Fibroblast of pulmonary artery (primary cell): ENCODE data around the gene PRB3.

Experiments
- DNase-seq: peaks from one replicate; pipeline ENCODE4 v3.0.0-alpha.2; 2010; ENCODE audit warnings: low read depth
- H3K4me3 ChIP-seq: replicated peaks from 2 replicates; pipeline ENCODE4 v1.5.1; 2011; ENCODE audit warnings: low read depth, mild to moderate bottlenecking, control low read depth, low read length, moderate library complexity
- TF ChIP-seq, protein P1 (sequence below): IDR thresholded peaks from 2 replicates; pipeline ENCODE4 v1.5.1; 2011; ENCODE audit warnings: mild to moderate bottlenecking, control low read depth, low read length, inconsistent platforms; ENCODE audit errors: missing control alignments

PRB3 gene

GRCh38 chr12:11240348-11240930 is 29.1 kb downstream of the PRB3 start:
- DNase-seq: no peak
- TF ChIP-seq, protein P1, sequence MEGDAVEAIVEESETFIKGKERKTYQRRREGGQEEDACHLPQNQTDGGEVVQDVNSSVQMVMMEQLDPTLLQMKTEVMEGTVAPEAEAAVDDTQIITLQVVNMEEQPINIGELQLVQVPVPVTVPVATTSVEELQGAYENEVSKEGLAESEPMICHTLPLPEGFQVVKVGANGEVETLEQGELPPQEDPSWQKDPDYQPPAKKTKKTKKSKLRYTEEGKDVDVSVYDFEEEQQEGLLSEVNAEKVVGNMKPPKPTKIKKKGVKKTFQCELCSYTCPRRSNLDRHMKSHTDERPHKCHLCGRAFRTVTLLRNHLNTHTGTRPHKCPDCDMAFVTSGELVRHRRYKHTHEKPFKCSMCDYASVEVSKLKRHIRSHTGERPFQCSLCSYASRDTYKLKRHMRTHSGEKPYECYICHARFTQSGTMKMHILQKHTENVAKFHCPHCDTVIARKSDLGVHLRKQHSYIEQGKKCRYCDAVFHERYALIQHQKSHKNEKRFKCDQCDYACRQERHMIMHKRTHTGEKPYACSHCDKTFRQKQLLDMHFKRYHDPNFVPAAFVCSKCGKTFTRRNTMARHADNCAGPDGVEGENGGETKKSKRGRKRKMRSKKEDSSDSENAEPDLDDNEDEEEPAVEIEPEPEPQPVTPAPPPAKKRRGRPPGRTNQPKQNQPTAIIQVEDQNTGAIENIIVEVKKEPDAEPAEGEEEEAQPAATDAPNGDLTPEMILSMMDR: no peak
- H3K4me3 ChIP-seq: no peak overlapping the region

DNA sequence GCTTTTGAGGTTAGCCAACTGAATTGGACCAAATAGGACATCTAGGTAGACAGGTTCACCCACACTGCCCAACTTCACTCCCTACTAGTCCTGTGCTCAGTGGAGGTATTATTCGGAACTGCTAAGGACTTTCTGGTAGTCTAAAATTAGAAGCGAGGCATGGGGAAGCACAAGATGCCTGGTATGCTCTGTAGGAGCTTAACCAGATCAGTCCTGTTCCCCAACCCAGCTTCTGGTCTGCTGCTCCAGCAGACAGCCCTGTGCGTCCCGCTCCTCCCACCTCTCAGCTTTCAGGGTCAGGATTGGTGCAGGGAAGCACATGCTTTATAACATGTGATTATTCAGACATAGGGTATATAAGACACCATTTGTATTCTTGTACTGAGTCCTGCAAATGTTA is 31.2 kb downstream of the PRB3 start:
- H3K4me3 ChIP-seq: no peak overlapping the region
- DNase-seq: no peak
- TF ChIP-seq, protein P1: no peak

DNA sequence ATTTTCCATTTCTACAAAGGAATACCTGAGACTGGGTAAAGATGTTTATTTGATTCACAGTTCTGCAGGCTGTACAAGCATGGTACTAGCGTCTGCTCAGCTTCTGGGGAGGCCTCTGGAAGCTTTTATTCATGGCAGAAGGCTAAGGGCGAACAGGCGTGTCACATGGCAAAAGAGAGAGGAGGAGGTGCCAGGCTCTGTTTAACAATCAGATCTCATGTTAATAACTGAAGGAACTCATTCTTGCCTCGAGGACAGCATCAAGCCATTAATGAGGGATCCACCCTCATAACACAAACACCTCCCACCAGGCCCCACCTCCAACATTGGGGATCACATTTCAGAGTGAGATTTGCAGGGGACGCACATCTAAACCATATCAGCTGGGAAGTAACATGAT is 36.0 kb downstream of the PRB3 start:
- TF ChIP-seq, protein P1: no peak
- no peak overlapping the region for H3K4me3 ChIP-seq
- DNase-seq: no peak

GRCh38 chr12:11228296-11228879 is 41.1 kb downstream of the PRB3 start:
- H3K4me3 ChIP-seq: no peak overlapping the region
- peak; percentile 50 for DNase-seq
- TF ChIP-seq, protein P1: peak; percentile 71

GRCh38 chr12:11227373-11227772 is 42.1 kb downstream of the PRB3 start:
- TF ChIP-seq, protein P1: no peak
- no peak overlapping the region for H3K4me3 ChIP-seq
- no peak for DNase-seq
